GM12874 (cell line): ENCODE results near the gene PPAN.

Source experiments
- TF ChIP-seq, protein P1 (sequence below): IDR thresholded peaks from 2 replicates; pipeline ENCODE4 v1.5.1; 2011; ENCODE audit warnings: low read depth, mild to moderate bottlenecking, control low read depth, low read length, moderate library complexity; ENCODE audit not compliant: insufficient read depth

PPAN gene

DNA sequence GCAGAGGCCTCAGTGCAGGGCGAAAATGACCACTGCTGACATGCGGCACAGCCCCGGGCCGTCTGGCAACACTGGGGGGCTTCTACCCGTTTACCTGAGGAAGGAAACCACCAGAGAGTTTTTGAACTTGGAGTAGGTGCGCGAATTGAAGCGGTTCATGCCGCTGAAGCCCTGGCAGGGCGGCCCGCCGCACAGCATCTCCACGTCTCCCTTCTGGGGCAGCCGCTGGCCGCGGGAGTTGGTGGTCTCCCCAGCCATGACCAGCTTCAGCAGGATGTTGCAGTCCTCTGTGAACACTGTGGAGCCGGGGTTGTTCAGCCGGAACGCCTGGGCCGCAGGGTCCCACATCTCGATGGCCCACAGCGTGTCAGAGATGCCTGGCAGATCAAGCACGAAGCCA is 33.8 kb downstream of the PPAN start:
- TF ChIP-seq, protein P1, sequence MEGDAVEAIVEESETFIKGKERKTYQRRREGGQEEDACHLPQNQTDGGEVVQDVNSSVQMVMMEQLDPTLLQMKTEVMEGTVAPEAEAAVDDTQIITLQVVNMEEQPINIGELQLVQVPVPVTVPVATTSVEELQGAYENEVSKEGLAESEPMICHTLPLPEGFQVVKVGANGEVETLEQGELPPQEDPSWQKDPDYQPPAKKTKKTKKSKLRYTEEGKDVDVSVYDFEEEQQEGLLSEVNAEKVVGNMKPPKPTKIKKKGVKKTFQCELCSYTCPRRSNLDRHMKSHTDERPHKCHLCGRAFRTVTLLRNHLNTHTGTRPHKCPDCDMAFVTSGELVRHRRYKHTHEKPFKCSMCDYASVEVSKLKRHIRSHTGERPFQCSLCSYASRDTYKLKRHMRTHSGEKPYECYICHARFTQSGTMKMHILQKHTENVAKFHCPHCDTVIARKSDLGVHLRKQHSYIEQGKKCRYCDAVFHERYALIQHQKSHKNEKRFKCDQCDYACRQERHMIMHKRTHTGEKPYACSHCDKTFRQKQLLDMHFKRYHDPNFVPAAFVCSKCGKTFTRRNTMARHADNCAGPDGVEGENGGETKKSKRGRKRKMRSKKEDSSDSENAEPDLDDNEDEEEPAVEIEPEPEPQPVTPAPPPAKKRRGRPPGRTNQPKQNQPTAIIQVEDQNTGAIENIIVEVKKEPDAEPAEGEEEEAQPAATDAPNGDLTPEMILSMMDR = no peak

DNA sequence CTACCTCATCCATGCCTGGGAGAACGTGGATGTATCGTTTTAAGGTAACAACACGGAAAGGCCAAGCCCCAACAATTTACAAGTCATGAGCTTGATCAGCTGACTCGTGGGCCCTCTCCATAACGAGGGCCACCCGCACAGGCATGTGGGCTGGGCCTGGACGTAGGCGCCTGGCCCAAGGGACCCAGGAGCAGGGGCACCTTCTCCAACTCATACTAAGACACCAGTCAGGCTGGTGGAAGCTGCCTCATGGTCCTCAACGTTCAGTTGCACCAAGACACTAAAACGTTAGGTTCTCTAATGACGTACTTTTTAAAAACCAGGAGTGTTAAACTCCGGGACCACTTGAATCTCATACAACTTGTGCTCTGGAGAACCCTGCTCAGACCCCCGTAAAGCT is 35.3 kb downstream of the PPAN start:
- TF ChIP-seq, protein P1 = no peak

DNA sequence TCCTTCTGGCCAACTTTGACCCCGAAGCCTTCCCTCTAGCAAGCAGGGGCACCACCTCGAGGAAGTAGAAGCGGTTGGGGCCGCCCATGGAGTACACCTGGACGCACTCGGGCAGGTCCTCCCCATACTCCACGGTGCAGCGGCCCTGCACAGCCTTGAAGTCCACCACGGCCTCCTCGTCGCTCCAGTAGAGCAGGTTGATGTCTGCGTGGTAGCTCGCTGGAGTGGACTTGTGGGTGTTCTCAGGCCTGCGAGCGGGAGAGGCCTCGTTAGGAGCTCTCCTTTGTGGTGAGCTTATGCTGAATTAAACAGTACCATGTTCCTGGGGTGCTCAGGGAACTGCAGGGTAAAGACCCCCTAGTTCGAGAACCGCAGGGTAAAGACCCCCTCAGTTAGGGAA is 35.8 kb downstream of the PPAN start:
- TF ChIP-seq, protein P1 = no peak

DNA sequence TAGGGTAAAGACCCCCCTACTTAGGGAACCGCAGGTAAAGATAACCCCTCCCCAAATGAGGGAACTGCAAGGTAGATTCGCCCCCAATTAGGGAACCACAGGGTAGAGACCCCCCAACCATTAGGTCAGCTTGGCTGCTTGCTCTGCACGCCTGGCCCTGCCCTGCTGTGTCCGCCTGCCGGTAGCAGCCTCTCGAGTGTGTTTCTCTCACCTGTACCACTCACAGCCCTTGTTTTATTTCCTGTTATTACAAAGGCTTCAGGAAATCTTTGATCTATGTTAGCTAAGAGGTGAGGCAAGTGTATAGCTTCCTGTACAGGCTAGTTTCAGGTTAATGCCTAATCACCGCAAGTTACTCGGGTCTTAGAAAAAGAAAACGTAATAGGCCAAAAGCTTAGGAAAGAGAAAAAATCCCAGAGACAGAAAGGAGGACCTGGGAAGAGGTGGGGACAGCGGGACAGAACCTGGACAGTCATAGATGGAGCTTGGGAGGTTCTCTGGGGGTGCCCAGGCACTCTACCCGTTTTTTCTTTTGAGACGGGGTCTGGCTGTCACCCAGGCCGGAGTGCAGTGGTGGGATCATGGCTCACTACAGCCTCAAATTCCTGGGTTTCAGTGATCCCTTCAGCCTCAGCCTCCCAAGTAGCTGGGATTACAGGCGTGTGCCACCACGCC is 36.7 kb downstream of the PPAN start:
- TF ChIP-seq, protein P1 = no peak

DNA sequence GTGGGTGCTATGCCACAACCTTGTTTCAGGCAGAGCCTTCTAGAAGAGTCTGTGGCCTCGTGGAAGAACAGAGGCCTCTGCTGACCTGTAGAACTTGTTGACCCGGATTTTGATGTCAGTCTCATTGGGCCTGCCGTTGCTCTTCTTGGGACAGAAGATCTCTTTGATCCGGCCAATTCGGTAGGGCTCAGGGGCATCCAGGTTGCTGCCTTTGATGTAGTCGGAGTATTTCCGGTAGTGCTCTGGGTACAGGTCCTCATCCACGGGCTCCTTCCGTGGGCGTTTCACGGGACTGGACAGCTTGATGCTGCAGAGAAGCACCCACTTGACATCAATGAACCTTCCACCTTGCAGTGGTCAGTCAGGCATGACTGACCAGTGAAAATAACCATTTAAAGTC is 37.5 kb downstream of the PPAN start:
- TF ChIP-seq, protein P1 = no peak

DNA sequence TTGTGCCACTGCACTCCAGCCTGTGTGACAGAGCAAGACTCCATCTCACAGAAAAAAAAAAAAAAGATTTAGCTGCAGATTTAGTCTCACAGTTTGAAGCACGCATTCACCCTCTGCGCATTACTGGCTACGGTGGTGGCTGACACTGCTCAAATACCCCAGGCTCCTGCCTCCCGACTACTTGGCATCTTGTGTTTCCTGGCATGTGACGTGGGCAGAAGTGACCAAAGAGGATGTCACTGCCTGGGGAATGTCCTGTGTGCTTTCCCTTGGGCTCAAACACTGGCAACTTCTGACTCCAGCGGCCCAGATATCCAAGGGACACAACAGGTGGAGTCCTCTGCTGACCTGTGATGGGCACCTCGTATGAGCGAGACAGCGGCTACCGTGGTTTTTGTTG is 38.2 kb downstream of the PPAN start:
- TF ChIP-seq, protein P1 = no peak

DNA sequence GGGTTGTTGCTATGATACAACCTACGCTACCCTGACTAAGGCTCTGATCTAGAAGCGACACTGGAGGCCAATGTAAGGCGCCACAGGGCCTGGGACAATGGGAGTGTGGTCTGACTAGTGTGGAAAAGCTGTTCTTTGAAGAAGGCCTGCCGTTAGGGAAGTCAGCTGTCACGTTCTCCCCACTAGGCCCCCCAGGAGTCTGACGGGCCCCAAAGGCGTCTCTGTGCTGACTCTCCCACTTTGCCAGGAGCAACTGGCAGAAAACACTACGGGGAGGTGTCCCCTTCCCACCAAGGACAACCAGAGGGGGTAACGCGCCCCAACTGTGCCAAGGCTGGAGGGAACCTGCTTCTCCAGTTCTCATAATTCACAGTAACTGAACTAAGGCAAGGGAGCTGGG is 38.9 kb downstream of the PPAN start:
- TF ChIP-seq, protein P1 = no peak
